Activated gamma-delta T cell (primary cell): Measurements from ENCODE around the gene APOBEC3H.
"Not testable (repeated sequence)": the region's sequence is repeated elsewhere in the genome, so short reads cannot be mapped to it uniquely, and the experiment has no call there.

Experiments
- DNase-seq: peaks from one replicate; lab custom pipeline; 2025; lab: John Stamatoyannopoulos, UW
- total RNA-seq, 2 donors: gene quantifications; one replicate each; lab custom pipeline; 2026; lab: John Stamatoyannopoulos, UW

The APOBEC3H gene
- total RNA-seq: 11.2 to 39.4 reads per million in 2 donors

GRCh38 chr22:39097098-39098020 lies at the start of gene APOBEC3H:
Gene APOBEC3H, plus strand, starts transcription at chr22:39097244. Its CDS starts 3,035 bp downstream, at chr22:39100279.
- no peak for DNase-seq

- not testable (repeated sequence) for DNase-seq
Measured at GRCh38 chr22:39049486-39049885, 47.6 kb upstream of the APOBEC3H start.

GRCh38 chr22:39051844-39052495 lies 45.1 kb upstream of the APOBEC3H start:
- DNase-seq: not testable (repeated sequence)

GRCh38 chr22:39055658-39056057 lies 41.4 kb upstream of the APOBEC3H start:
- DNase-seq: no peak

GRCh38 chr22:39061290-39061689 lies 35.8 kb upstream of the APOBEC3H start:
- not testable (repeated sequence) for DNase-seq

GRCh38 chr22:39061951-39062350 lies 35.1 kb upstream of the APOBEC3H start:
- DNase-seq: not testable (repeated sequence)

GRCh38 chr22:39063904-39064303 lies 33.1 kb upstream of the APOBEC3H start:
- not testable (repeated sequence) for DNase-seq

- DNase-seq: not testable (repeated sequence)
Measured at GRCh38 chr22:39066442-39067276, 30.4 kb upstream of the APOBEC3H start.

GRCh38 chr22:39068033-39068785 lies 28.8 kb upstream of the APOBEC3H start:
- DNase-seq: no peak

GRCh38 chr22:39070186-39070585 lies 26.9 kb upstream of the APOBEC3H start:
- DNase-seq: no peak

- not testable (repeated sequence) for DNase-seq
Measured at GRCh38 chr22:39072581-39072981, 24.5 kb upstream of the APOBEC3H start.

- no peak for DNase-seq
Measured at GRCh38 chr22:39073981-39074380, 23.1 kb upstream of the APOBEC3H start.

GRCh38 chr22:39076155-39077025 lies 20.7 kb upstream of the APOBEC3H start:
- not testable (repeated sequence) for DNase-seq

GRCh38 chr22:39077026-39077840 lies 19.8 kb upstream of the APOBEC3H start, which contains the start of gene APOBEC3G:
Gene APOBEC3G, plus strand, starts transcription at chr22:39077275. Its CDS starts 87 bp downstream, at chr22:39077362.
- peak; percentile 35 for DNase-seq

GRCh38 chr22:39077912-39078311 lies 19.1 kb upstream of the APOBEC3H start:
- DNase-seq: not testable (repeated sequence)

- DNase-seq: peak; percentile 32
Measured at GRCh38 chr22:39078329-39078728, 18.7 kb upstream of the APOBEC3H start.

- DNase-seq: not testable (repeated sequence)
Measured at GRCh38 chr22:39079054-39079637, 17.9 kb upstream of the APOBEC3H start.

GRCh38 chr22:39080052-39080762 lies 16.8 kb upstream of the APOBEC3H start:
- DNase-seq: peak; percentile 33
